Peyer's patch (tissue), 4 donors: ENCODE data around the gene BLMH.

Source experiments
- CTCF ChIP-seq, 6 experiments: fragments of 450-650 bp in 4 of 6; fragments of 200-600 bp in 2 of 6; sonication (generic) in 1 of 6; IDR thresholded peaks; one replicate each; pipeline ENCODE4 v1.5.1; 2017 to 2019; ENCODE audit warnings: antibody characterized with exemption in 6 of 6, mild to moderate bottlenecking in 3 of 6, moderate library complexity in 1 of 6
- POLR2A ChIP-seq, 2 donors: fragments of 450-650 bp; IDR thresholded peaks; one replicate each; pipeline ENCODE4 v1.5.1; 2017; ENCODE audit warnings: antibody characterized with exemption in 2 of 2, mild to moderate bottlenecking in 2 of 2, moderate library complexity in 2 of 2

- peak in 3 of 6 experiments; percentile 52 to 65 (median 54) for TF ChIP-seq CTCF (IDR thresholded peaks at IDR 0.05)
- no peak for TF ChIP-seq POLR2A (IDR thresholded peaks at IDR 0.05)
Measured at GRCh38 chr17:30299000-30299399, 7.3 kb upstream of the BLMH start.
